Kidney (tissue), 14 donors: ENCODE results near the gene TULP3. TPM values are rescaled to one million over a fixed set of nuclear protein-coding genes. Genes with fewer than 3 reads are reported as not detected.

Source experiments
- DNase-seq, 5 donors: peaks; one replicate each; pipeline ENCODE4 v3.0.0-alpha.2; 2013 to 2020
- FAIRE-seq: peaks from 2 replicates; lab custom pipeline; 2012; peaks lifted over from hg19 to GRCh38; lab: Jason Lieb, UNC
- H3K27ac ChIP-seq, 2 donors: one replicate each; pipeline ENCODE4 v1.7.0; 2013; ENCODE audit warnings: low read depth in 2 of 2, low read length in 2 of 2, inconsistent platforms in 1 of 2
- H3K27me3 ChIP-seq: one replicate; pipeline ENCODE4 v1.7.1; 2013; ENCODE audit warnings: low read length, inconsistent platforms; ENCODE audit not compliant: control insufficient read depth, insufficient read depth
- H3K36me3 ChIP-seq, 3 donors: one replicate each; pipeline versions ENCODE4 v1.7.0 to v1.7.1; 2013; ENCODE audit warnings: low read length in 3 of 3, control low read depth in 1 of 3, inconsistent platforms in 1 of 3; ENCODE audit not compliant: insufficient read depth in 3 of 3, control insufficient read depth in 2 of 3
- H3K4me1 ChIP-seq, 3 donors: one replicate each; pipeline versions ENCODE4 v1.7.0 to v1.7.1; 2013; ENCODE audit warnings: low read length in 3 of 3, inconsistent platforms in 1 of 3, low read depth in 1 of 3; ENCODE audit not compliant: control insufficient read depth in 2 of 3, insufficient read depth in 2 of 3
- H3K4me3 ChIP-seq, 3 donors: one replicate each; pipeline versions ENCODE4 v1.7.0 to v1.8.1; 2013; ENCODE audit warnings: low read length in 3 of 3, control low read depth in 1 of 3, inconsistent platforms in 1 of 3
- H3K9ac ChIP-seq, 3 donors: one replicate each; pipeline versions ENCODE4 v1.7.0 to v1.7.1; 2013; ENCODE audit warnings: low read length in 3 of 3, control low read depth in 1 of 3, inconsistent platforms in 1 of 3
- H3K9me3 ChIP-seq, 3 donors: one replicate each; pipeline versions ENCODE4 v1.7.0 to v1.7.1; 2013; ENCODE audit warnings: low read length in 3 of 3, control low read depth in 1 of 3, inconsistent platforms in 1 of 3; ENCODE audit not compliant: control insufficient read depth in 2 of 3, insufficient read depth in 1 of 3
- CTCF ChIP-seq: IDR thresholded peaks from 3 replicates; pipeline ENCODE4 v1.5.1; 2012; ENCODE audit warnings: mild to moderate bottlenecking, moderate library complexity, borderline replicate concordance; ENCODE audit not compliant: insufficient read depth; ENCODE audit errors: extremely low read depth
- intact Hi-C: fragments of 100-400 bp; cut with DNase I; formaldehyde crosslinking; loops from one replicate; pipeline ENCODE4 v1.11.1; 2022
- polyA plus RNA-seq: library from polyadenylated mRNA; stranded (reverse); fragments of 350-450 nt; fragmentation: Illumina TruSeq; extraction: RNeasy Lipid Tissue Mini Kit (QIAGEN cat#74804); gene quantifications from one replicate; pipeline ENCODE4 v1.2.3, GENCODE V29; 2014; ENCODE audit warnings: low read depth, low replicate concordance; ENCODE audit not compliant: insufficient read depth
- total RNA-seq: library from RNA; stranded (reverse); fragmentation: NEBNext Ultra II Directional; extraction: Animal tissue kit (Norgen Biotek cat#: 25700); gene quantifications from one replicate; pipeline ENCODE4 v1.2.1, GENCODE V29; 2021
- donor health status: control.
- donor health status: control.
- donor health status: control.
- donor health status: control.
- donor health status: control.
- donor health status: DM: yes; HTN: yes; CAD: no.
- donor health status: Normal renal cell carcinoma (clear cell type).

TULP3 gene
- total and polyA plus RNA-seq, 2 donors from 2014 or later: 20.3 to 23.0 TPM

GRCh38 chr12:2854669-2855453 is 35.8 kb upstream of the TULP3 start:
- intact Hi-C loops: loop anchor here (10.0 kb wide), 1 partner anchor 180 kb away; no protein-coding TSS in a partner anchor
- no peak for DNase-seq

GRCh38 chr12:2855546-2855945 is 35.1 kb upstream of the TULP3 start:
- H3K4me1 ChIP-seq: no peaks in the 10 kb centered on the region
- no peaks in the 10 kb centered on the region for H3K9me3 ChIP-seq
- H3K4me3 ChIP-seq: no peak overlapping the region
- H3K36me3 ChIP-seq: peaks cover 0 to 6% (median 0%) of the 10 kb centered on the region in 3 donors
- no peak for DNase-seq
- no peak overlapping the region for H3K9ac ChIP-seq
- TF ChIP-seq CTCF: no peak
- FAIRE-seq: no peak
- no peaks in the 10 kb centered on the region for H3K27me3 ChIP-seq
- H3K27ac ChIP-seq: no peak overlapping the region
- intact Hi-C loops: loop anchor here (10.0 kb wide), 1 partner anchor 179 kb away; no protein-coding TSS in a partner anchor

More at GRCh38 chr12:2854669-2855453, 35.8 kb upstream of the TULP3 start:
- H3K27me3 ChIP-seq: no peaks in the 10 kb centered on the region
- H3K27ac ChIP-seq: no peak overlapping the region
- no peak for FAIRE-seq
- no peak overlapping the region for H3K4me3 ChIP-seq
- H3K36me3 ChIP-seq: peaks cover 0 to 6% (median 0%) of the 10 kb centered on the region in 3 donors
- no peaks in the 10 kb centered on the region for H3K9me3 ChIP-seq
- H3K9ac ChIP-seq: no peak overlapping the region
- no peak for TF ChIP-seq CTCF
- peaks cover 0 to 1% (median 0%) of the 10 kb centered on the region in 3 donors for H3K4me1 ChIP-seq

GRCh38 chr12:2856051-2856450 is 34.6 kb upstream of the TULP3 start:
- intact Hi-C loops: loop anchor here (10.0 kb wide), 1 partner anchor 179 kb away; no protein-coding TSS in a partner anchor
- Histone ChIP-seq H3K27ac (no peak overlapping the region), H3K4me1 (no peaks in the 10 kb centered on the region), H3K9me3 (no peaks in the 10 kb centered on the region), H3K9ac (no peak overlapping the region), H3K36me3 (peaks cover 0 to 6% (median 0%) of the 10 kb centered on the region in 3 donors), H3K27me3 (no peaks in the 10 kb centered on the region), H3K4me3 (no peak overlapping the region)
- DNase-seq (no peak), FAIRE-seq (no peak)
- no peak for TF ChIP-seq CTCF
